Peyer's patch (tissue), 4 donors: ENCODE results near the gene FHOD3.

Experiments used
- CTCF ChIP-seq, 6 experiments: fragments of 450-650 bp in 4 of 6; fragments of 200-600 bp in 2 of 6; sonication (generic) in 1 of 6; IDR thresholded peaks; one replicate each; pipeline ENCODE4 v1.5.1; 2017 to 2019; ENCODE audit warnings: antibody characterized with exemption in 6 of 6, mild to moderate bottlenecking in 3 of 6, moderate library complexity in 1 of 6
- POLR2A ChIP-seq, 2 donors: fragments of 450-650 bp; IDR thresholded peaks; one replicate each; pipeline ENCODE4 v1.5.1; 2017; ENCODE audit warnings: antibody characterized with exemption in 2 of 2, mild to moderate bottlenecking in 2 of 2, moderate library complexity in 2 of 2

- TF ChIP-seq CTCF (IDR thresholded peaks at IDR 0.05) (no peak), POLR2A (IDR thresholded peaks at IDR 0.05) (no peak)
Measured at GRCh38 chr18:36341944-36342343, 44.4 kb downstream of the FHOD3 start.
